Measurements from ENCODE around the gene SLC15A4.
"Not testable (repeated sequence)": the region's sequence is repeated elsewhere in the genome, so short reads cannot be mapped to it uniquely, and the experiment has no call there.

DNA sequence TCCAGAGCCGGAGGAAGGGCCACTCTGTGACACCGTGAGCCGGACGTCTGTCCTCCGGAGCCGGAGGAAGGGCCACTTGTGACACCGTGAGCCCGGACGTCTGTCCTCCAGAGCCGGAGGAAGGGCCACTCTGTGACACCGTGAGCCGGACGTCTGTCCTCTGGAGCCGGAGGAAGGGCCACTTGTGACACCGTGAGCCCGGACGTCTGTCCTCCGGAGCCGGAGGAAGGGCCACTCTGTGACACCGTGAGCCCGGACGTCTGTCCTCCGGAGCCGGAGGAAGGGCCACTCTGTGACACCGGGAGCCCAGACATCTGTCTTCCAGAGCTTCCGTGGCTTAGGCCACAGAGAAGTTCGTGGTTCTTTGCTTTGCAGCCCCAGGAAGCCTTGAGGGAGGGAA lies 22.9 kb upstream of the SLC15A4 start:
- not testable (repeated sequence) for TF ChIP-seq CTCF (conservative IDR thresholded peaks at IDR 0.05 in 1 of 2, IDR thresholded peaks at IDR 0.05 in 1 of 2; ENCODE audit: extremely low read depth in 1 of 2, insufficient read depth in 1 of 2, low read depth in 1 of 2, low read length in 2 of 2); EZH2 (IDR thresholded peaks at IDR 0.05; ENCODE audit: borderline replicate concordance, low read length)

Data from mammary epithelial cell (primary cell).